NCI-H748 (cell line): ENCODE results near the gene TTC27.
"Not testable (repeated sequence)": the region's sequence is repeated elsewhere in the genome, so short reads cannot be mapped to it uniquely, and the experiment has no call there.

Experiments
- DNase-seq: peaks from one replicate; lab custom pipeline; 2025; ENCODE audit not compliant: unreplicated experiment; lab: John Stamatoyannopoulos, UW

The TTC27 gene

DNA sequence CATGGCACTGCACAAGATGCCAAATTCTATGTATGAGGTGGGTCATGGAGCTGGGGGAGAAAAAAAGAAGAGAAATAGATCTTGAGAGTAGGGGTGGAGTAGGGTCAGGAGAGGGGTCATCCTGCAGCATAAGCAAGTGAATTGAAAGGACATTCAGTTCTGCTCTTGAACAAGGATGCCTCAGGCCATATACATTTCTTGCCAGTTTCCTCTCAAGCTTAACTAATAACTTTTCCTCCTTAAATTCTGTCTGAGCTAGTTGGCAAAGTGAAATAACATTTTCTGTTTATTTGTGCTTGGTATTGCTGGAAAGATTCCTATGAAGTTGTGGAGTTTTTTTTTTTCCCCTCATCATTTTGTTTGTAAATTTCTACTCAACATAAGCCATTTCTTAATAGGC, 219.9 kb downstream of the TTC27 start:
- no peak for DNase-seq

DNA sequence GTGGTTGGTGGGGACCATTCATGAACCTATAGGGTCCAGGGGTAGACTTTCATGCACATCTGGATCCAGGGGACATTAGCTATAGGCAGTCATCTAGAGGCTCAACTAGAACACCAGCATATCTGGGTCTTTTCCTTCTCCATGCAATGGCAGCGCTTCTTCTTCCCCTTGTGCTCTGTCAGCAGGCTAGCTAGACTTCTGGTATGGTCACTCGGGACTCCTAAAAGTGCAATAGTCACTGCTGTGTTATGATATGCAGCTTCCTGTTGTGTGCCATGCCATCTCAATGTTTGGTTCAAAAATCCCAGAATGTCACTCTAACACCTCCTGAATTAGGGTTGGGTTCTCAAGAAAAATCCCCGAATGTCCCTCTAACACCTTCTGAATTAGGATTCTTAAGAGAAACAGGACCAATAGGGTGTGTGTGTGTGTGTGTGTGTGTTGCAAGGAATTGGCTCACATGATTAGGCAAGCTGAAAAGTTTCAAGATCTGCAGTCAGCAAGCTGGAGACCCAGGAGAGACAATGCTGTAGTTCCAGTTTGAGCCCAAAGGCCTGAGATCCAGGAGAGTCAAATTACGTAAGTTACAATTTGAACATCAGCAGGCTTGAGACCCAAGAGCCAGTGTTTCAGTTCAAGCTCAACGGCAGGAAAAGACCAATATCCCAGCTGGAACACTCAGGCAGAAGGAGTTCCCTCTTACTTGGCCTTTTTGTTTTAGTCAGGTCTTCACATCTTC, 221.8 kb downstream of the TTC27 start:
- no peak for DNase-seq

DNA sequence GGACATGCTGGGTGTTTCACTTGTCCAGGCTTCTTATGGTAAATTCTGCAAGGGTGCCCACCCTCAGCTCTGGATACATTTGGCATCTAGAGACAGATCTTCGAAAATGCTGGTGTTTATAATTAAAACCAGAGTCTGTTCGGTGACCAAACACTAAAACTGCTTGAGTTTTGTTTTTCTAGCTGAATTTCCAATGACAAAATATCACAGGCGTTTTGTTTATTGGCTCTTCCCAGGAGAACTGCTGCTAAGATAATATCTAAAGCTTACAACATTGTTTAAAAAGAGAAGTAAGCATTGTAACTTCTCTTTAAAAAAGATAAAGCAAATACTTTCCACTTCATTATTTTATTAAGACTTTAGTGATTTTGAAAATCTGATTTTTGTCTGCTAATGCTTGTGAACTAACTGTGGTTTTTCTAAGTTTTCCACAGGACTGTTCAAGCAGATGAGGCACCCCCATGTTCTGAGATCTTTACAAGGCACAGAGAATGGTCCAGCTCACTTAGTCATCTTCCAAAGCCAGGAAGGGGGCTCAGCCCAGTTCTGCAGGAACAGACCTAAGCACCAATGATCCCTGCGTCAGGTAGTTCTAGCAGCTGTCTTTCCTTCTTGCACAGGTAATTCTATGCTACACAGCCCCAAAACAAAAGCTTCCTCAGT, 224.1 kb downstream of the TTC27 start:
- DNase-seq, result no peak

DNA sequence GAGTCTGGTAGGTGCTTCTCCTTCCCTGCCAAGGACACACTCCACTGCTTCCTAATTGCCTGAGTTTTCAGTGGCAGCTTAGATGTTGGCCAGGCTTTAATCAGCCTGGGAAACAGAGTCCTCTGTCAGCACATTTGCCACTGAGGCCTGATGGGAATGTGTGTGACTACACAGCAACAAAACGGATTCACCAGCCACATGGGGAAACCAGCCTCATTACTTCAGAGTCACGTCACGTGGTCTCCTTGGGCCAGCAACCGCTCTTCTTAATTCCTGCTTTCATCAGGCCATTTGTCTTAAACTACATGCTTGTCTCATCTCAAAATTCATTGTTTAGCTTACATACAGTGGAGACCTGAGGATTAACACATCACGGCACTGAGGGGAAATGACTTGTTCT, 225.0 kb downstream of the TTC27 start:
- no peak for DNase-seq

DNA sequence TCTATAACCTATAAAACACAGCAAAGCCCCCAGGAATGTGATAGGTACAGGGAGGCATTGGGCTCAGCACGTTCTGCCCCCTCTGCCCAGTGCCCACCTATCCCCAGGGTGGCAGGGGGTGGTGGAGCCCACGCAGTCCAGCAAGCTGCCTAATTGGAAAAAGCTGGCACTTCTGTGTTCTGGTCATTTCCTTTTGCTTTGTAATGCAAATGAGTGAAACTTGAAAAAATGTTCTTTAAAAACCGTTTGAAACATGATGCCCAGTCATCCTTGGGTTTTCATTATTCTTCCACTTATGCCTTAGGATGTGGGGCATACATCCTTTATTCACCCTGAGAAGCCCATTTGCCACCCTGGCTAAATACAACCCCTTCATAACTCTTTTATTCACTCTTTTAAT, 229.0 kb downstream of the TTC27 start:
- DNase-seq, result no peak

DNA sequence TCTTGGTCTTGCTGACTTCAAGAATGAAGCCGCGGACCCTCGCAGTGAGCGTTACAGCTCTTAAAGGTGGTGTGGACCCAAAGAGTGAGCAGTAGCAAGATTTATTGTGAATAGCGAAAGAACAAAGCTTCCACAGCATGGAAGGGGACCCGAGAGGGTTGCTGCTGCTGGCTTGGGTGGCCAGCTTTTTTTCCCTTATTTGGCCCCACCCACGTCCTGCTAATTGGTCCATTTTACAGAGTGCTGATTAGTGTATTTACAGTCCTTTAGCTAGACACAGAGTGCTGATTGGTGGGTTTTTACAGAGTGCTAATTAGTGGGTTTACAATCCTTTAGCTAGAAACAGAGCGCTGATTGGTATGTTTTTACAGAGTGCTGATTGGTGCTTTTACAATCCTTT, 230.9 kb downstream of the TTC27 start:
- DNase-seq, result no peak

DNA sequence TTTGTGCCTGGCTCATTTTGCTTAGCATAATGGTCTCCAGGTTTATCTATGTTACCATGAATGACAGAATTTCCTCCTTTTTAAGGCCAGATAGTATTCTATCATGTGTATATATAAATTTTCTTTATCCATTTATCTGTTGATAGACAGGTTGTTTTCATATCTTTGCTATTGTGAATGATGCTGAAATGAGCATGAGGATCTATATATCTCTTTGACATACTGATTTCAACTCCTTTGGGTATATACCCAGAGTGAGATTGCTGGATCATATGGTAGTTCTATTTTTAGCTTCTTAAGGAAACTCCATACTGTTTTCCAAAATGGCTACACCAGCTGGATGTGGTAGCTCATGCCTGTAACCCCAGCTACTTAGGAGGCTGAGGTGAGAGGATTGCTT, 232.5 kb downstream of the TTC27 start:
- no peak for DNase-seq

DNA sequence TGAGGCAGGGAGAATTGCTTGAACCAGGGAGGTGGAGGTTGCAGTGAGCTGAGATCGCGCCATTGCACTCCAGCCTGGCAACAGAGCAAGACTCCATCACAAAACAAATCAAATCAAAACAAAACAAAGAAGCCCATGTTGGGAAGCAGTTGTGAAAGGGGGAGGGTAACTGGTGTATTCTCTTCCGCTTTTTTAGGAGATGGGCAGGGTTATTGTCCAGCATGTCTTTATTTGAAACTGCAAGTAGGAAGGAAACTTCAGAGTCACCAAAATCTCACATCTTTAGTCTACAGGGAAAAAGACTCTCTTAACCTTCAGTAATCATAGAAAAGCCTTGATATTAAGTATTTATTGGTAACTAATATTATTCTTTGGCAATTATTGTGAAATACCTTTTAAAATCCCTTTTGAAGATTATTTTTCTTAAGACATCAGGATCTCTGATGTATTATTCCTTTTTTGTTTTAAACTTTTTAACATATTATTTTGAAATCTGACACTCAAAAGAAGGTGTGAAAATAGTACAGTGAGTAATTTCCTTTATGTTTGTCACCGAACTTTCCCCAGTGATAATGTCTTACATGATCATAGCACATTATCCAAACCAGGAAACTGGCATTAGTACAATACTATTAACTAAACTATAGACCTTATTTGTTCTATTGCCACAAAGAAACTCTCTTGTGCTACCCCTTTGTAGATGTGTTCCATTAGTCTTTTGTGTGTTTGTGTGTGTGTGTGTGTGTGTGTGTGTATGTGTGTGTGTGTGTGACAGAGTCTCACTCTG, 234.6 kb downstream of the TTC27 start:
- no peak for DNase-seq

DNA sequence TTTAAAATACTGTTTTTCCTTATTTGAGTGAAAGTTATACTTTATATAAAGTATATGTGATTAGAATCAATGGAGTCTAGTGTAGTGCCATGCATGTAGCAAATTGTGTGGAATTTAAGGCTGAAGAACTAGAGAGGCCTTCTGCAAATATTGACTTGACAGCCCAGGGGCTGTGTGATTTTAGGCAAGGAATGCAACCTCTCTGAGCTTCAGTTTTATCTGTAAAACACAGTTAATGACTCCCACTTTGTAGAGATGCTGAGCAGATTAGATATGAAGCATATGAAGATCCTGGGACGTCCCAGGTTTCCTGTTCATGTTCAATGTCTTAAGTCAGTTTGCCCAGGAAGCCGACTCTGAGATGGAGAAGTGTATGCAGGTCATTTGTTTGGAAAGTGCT, 235.5 kb downstream of the TTC27 start:
- DNase-seq, result no peak

DNA sequence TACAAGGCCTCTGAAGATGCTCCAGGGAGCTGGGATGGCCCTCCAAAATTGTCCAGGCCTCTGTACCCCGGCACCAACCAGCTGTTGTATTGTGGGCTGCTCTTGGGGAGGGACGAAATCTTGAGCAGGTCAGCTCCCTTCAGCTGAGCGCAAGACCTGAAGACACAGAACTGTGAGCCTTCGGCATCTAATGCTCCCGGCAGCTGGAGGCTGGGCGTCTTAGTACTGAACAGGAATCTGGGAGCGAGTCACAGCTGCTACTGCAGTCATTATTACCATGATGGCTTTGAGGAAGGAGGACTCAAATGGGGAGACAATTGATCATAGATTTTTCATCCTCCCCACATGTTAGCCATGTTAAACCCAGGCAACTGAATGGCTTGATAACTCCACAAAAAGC, 236.0 kb downstream of the TTC27 start:
- no peak for DNase-seq

DNA sequence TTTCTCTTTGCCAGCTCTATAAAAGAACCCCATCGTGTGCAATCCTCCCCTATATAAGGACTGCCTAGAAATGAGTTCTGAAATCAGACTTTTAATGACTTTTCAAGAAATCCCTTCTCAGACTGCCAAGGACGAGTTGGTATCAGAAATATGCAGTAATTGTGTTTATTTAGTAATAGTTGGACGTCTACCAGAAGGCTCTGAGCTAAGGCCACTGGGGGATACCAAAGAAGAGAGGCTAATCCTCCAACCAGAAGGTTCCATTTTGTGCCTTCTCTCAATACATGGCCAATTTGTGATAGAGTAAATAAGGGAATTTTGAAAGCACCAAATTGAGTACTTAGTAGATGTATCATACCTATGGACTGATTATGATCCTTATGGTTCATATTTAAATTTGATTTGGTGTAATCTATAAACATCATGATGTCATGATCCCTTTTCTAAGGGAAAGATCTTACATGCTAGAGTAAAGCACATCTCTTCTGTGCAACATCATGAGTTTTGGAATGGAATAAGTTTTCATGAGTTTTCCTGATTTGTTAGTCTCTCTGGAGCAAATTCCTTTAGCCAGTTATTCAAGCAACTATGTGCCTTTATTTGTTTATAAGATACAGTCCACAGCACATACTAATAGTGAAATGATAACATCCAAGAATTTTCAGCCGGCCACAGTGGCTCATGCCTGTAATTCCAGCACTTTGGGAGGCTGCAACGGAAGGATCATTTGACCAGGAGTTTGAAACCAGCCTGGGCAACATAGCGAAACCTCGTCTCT, 236.7 kb downstream of the TTC27 start:
- no peak for DNase-seq

DNA sequence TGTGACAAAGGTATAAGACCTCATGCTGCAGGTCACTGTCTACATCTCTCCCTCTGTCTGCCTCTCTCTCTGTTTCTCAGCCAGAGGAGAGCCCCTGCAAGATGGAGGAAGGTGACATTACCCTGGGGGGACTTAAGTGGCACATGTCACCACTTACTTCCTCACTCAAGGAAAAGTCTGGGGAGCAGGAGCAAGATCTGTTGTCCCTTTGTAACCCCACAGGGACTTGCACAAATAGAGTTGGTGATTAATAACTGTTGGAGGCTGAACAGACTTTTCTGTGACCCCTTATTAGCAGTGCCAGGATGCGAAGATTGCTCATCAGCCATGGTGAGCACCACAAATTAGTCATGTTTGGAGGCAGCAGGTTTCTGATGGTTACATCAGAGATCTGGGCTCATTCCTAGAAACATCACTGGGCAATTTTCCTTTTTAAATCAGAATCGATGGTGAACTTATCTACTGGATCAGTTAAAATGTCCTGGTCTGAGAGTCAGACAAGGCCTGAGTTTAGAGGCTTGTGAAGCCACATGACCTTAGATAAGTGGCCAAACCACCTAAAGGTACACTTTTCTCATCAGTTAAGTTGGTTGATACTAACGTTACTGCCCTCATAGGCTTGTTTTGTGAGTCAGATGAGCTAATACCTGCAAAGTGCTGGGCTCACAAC, 237.7 kb downstream of the TTC27 start:
- DNase-seq, result no peak

DNA sequence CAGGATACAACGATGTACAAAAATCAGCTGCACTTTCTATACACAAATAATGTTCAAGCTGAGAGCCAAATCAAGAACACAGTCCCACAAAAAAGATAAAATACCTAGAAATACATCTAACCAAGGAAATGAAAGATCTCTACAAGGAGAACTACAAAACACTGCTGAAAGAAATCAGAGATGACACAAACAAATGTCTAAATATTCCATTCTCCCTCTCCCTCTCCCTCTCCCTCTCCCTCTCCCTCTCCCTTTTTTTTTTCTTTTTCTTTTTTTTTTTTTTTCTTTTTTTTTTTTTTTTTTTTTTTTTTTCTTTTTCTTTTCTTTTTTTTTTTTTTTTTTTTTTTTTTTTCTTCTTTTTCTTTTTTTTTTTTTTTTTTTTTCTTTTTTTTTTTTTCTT, 238.6 kb downstream of the TTC27 start:
- not testable (repeated sequence) for DNase-seq
